GM21423 (cell line): ENCODE data around the gene C13orf46.
"Not testable (repeated sequence)": the region's sequence is repeated elsewhere in the genome, so short reads cannot be mapped to it uniquely, and the experiment has no call there.

Experiments used
- ATAC-seq: cut with Tn5 transposase; IDR thresholded peaks from one replicate; pipeline ENCODE4 v1.9.1; 2021; ENCODE audit warnings: mild to moderate bottlenecking, moderate library complexity; ENCODE audit not compliant: unreplicated experiment

Gene C13orf46

GRCh38 chr13:113995051-113995601, 21.2 kb upstream of the C13orf46 start:
- no peak for ATAC-seq

GRCh38 chr13:113992276-113993005, 18.6 kb upstream of the C13orf46 start:
- ATAC-seq: no peak

GRCh38 chr13:113991676-113992179, 17.9 kb upstream of the C13orf46 start:
- no peak for ATAC-seq

GRCh38 chr13:113991191-113991669, 17.4 kb upstream of the C13orf46 start:
- no peak for ATAC-seq

DNA sequence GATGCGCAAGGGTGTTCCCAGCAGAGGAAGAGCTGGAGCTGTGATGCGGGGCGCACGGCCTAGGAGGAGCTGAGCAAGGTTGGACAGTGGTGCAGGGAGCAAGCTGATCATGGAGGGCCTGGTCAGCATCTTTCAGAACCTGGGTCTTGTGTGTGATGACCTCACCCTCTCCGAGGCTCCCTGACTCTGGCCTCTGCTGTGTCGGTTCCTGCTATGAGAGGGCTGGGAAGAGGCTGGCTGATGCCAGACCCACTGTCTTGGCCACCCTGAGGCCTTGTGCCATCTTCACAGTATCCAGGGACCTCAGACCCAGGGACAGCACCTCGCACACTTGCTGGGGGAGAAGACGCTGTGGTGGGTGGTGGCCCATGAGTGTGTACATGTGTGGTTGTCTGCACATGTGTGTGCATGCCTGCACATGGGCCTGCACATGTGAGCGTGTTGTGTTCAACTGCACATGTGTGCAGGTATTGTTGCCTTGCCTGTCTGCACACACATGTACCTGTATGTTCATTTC, 16.5 kb upstream of the C13orf46 start:
- ATAC-seq: no peak

- ATAC-seq: no peak
Measured at GRCh38 chr13:113989585-113990300, 15.9 kb upstream of the C13orf46 start.

GRCh38 chr13:113988859-113989258, 15.0 kb upstream of the C13orf46 start:
- ATAC-seq: not testable (repeated sequence)

- no peak for ATAC-seq
Measured at GRCh38 chr13:113982296-113982661, 8.4 kb upstream of the C13orf46 start.

DNA sequence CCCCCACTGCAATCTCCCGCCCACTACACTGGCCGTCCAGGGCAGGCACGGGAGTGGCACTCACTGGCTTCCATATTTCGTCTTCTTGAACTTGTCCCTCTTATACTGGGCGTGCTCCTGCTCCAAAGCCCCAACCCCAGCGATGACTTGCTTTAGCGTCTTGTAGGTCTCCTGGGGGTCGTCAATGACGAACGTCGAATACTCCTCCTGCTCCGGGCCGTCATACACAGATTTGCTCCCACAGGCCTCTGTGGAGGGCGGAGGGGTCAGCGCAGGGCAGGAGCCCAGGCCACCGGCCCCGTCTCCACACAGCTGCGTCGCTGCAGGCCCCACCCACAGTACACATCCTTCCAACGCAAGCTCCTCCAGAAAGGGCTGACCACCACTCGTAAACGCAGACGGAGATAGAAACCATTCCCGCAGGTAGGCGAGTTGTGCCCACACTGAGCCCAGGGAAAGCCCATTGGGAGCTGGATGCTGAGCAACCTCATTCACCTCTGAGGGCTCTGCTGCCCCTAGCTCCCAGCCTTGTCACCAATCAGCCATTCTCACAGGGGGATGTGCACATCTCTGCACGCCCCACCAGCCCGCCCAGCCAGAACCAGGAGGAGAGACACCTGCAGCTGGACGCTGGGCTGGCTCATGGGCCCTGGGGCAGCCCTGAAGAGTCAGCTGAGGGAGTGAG, 7.9 kb upstream of the C13orf46 start:
- no peak for ATAC-seq

GRCh38 chr13:113981194-113981605, 7.3 kb upstream of the C13orf46 start:
- ATAC-seq: no peak

DNA sequence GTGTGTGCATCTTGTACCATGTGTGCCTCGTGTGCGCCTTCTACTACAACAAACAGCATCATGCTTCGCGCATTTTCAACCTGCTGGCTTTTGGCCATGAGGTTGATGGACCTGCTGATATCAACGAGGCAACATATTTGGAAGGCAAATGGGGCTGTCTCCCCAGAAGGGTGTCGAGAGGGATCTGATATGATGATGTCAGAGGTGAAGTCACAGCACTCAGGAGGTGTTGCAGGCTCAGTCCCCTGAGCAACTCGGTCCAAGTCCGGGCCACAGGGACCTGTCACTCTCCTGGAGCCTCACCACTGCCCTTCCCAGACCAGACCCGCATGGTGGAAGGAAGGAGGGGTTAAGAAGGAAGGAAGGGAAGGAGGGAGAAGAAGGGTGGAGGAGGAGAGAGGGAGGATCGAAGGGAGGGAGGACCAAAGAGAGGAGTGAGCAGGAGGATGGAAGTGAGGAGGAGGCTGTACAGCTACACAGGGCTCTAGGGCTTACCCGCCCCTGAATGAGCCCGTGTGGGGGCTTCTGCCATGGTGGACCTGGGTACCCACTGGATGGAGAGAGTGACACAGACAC, 6.7 kb upstream of the C13orf46 start:
- ATAC-seq: no peak

- ATAC-seq: no peak
Measured at GRCh38 chr13:113979791-113980471, 6.1 kb upstream of the C13orf46 start.

GRCh38 chr13:113978741-113979481, 5.0 kb upstream of the C13orf46 start:
- ATAC-seq: no peak

GRCh38 chr13:113977976-113978375, 4.1 kb upstream of the C13orf46 start:
- no peak for ATAC-seq

DNA sequence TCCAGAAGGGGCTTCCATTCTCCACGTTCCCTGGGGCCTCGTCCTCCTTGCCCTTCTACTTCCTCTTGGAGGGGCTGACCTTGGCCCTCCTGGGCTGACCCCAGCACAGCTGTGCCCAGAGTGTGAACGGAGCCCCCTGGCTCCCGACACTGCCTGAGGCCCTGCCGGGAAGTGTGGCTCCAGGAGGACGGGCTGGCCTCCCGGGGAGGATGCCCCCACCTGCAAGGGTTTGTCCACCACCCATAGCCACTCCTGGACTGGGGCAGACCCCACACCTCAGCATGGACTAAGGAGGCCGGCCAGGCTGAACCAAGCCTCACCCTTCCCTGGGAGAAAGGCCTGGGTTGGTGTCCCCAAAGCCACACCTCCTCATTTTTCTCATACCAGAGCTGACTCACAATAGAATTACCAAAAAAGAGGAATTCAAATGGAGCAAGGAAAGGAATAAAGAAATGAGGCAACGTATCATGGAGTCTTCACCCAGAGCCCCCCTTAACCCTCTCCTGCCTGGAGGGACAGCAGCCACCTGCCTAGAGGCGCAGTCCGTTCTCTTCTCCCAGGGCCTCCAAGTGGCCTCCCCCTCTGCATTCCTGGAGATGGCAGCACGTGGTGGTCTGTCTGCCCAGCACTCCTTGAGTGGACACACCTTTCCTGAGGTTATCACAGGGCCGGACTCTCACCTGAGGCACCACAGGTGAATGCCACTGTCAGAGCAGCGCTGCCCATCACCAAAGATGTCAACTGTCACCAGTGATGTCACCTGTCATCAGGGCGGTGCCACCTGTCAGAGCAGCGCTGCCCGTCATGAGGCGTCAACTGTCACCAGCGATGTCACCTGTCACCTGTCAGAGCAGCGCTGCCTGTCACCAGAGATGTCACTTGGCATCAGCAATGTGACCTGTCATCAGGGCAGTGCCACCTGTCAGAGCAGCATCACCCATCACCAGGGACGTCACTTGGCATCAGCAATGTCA, 3.1 kb upstream of the C13orf46 start:
- ATAC-seq: no peak

DNA sequence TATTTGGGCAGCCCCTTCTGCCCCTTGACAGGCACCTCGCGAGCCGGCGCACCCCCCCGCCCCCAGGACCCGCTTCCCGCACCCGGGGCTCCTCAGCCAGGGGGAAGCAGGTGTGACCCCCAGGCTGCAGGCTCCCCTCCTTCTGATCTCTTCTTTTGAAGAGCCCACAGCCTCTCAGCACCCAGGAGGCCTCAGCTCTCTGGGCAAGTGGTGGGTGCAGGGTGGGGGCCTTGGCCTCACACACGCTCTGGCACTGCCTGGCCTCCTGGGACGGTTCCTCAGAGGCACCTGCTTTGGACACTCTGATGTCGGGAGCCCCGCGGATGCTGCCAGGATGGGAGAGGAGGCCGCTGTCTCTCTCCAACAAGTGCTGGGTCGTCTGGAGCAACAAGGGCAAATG, 1.5 kb upstream of the C13orf46 start:
- no peak for ATAC-seq

DNA sequence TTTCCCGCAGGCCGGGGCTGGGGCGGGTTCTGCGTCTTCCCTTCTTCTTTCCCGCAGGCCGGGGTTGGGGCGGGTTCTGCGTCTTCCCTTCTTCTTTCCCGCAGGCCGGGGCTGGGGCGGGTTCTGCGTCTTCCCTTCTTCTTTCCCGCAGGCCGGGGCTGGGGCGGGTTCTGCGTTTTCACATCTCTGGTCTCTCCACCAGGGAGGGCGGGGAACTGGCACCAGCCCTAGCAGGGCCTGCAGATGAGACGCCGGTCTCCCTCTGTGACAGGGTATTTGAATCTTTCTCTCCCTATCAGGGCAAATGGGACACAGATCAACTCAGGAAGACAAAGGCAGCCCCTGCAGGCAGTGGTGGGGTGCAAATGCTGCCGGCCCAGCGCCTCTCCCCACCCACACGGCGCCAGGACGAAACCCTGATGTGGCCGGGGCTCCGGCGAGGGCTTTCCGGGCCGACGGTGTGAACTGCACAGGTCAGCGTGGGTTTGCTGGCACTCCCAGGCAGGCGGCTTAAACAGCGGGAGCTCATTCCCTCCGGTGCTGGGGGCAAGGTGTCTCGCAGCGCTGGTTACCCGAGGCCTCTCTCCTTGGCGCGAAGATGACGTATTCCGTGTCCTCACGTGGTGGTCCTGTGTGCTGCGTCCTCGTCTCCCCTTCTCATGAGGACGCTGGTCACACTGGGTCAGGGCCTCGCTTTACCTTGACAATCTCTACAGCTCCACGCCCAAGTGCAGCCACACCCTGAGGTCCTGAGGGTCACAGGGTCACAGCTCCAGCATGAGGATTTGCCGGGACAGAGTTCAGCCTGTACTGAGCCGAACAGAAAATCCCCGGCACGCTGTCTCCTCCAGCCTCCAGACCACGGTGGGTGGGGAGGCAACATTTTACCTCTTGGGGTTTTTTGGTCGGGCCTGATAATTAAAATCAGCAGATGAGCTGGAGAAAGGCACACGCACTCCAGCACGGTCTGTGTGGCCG, 717 bp upstream of the C13orf46 start:
- no peak for ATAC-seq
